ENCODE results near the gene SLC22A13. TPM values are rescaled to one million over a fixed set of nuclear protein-coding genes. Genes with fewer than 3 reads are reported as not detected.
"Not testable (repeated sequence)": the region's sequence is repeated elsewhere in the genome, so short reads cannot be mapped to it uniquely, and the experiment has no call there.

Gene SLC22A13
- total and polyA plus RNA-seq, 2 donors (not counting 3 experiments of a cell fraction or from before 2014, with no cell fraction given): 0.11 to 0.53 TPM

DNA sequence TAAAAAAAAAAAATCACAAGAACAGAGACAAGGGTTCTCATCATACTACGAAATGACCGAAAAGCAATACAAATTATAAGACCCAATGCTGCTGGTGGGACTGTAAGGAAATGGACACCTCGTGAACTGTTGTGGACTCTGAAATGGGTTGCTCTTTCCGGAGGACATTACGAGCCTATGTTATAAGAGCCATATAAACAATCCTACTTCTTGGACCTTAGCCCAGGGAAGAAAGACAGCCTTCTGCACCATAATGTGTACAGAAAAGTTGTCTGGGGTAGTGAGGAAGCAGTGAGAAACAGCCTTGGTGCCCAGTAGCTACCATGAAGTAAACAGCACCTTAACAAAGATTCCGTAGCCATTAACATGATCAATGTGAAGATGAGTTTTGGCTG lies 19.1 kb downstream of the SLC22A13 start:
- H3K4me3 ChIP-seq (replicated peaks in 1 of 3; ENCODE audit: insufficient read depth in 1 of 3, low read depth in 1 of 3, low read length in 3 of 3): no peak overlapping the region
- no peak overlapping the region for H3K27ac ChIP-seq (ENCODE audit: insufficient read depth, low read depth, low read length)
- no peaks in the 10 kb centered on the region for H3K4me1 ChIP-seq (ENCODE audit: control insufficient read depth, extremely low read depth, insufficient read depth, low read length)
- no peaks in the 10 kb centered on the region for H3K9me1 ChIP-seq (replicated peaks; ENCODE audit: control insufficient read depth, extremely low read depth, insufficient read depth, low read length)
- no peak overlapping the region for H3K4me2 ChIP-seq (ENCODE audit: insufficient read depth, low read length)
- H4K20me1 ChIP-seq (replicated peaks; ENCODE audit: control insufficient read depth, extremely low read depth, insufficient read depth, low read length): no peaks in the 10 kb centered on the region
- no peak overlapping the region for H3K9ac ChIP-seq (replicated peaks; ENCODE audit: extremely low read depth, insufficient read depth, low read length)
- BruUV-seq (replicated peaks): no TSS peak
- H3K9me3 ChIP-seq (replicated peaks; ENCODE audit: control insufficient read depth, insufficient read depth, low read length): no peaks in the 10 kb centered on the region
- dilution Hi-C loops (cut with MboI; ENCODE audit: extremely low pct_ligation_motif_present, low sequenced_read_pairs): no loop called here
- FAIRE-seq (no peak), DNase-seq (ENCODE audit: low read depth, low spot score) (no peak)
- intact Hi-C loops (cut with micrococcal nuclease): no loop called here
- TF ChIP-seq, protein P1, sequence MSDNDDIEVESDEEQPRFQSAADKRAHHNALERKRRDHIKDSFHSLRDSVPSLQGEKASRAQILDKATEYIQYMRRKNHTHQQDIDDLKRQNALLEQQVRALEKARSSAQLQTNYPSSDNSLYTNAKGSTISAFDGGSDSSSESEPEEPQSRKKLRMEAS (IDR thresholded peaks at IDR 0.05; ENCODE audit: insufficient read depth, insufficient read length): no peak
- TF ChIP-seq EZH2 (IDR thresholded peaks at IDR 0.05; ENCODE audit: borderline replicate concordance, low read depth, low read length, severe bottlenecking): no peak
- no peak for TF ChIP-seq MYC (IDR thresholded peaks at IDR 0.05; ENCODE audit: low read depth, low read length)
- no peak for TF ChIP-seq POLR2A (IDR thresholded peaks at IDR 0.05; ENCODE audit: low read depth, low read length)
- no peak for TF ChIP-seq GATA2 (IDR thresholded peaks at IDR 0.05; ENCODE audit: insufficient read depth, insufficient read length, low read depth, low read length)
- TF ChIP-seq CTCF (IDR thresholded peaks at IDR 0.05; ENCODE audit: extremely low read depth in 1 of 2, insufficient read depth in 1 of 2, low read depth in 1 of 2, low read length in 2 of 2): no peak
- no peak for TF ChIP-seq JUN (IDR thresholded peaks at IDR 0.05; ENCODE audit: borderline replicate concordance, insufficient read depth, insufficient read length, low read depth)
- TF ChIP-seq FOS (IDR thresholded peaks at IDR 0.05; ENCODE audit: borderline replicate concordance, insufficient read depth, low read length): no peak
- TF ChIP-seq POLR2AphosphoS5 (IDR thresholded peaks at IDR 0.05; ENCODE audit: insufficient read depth, low read depth, low read length): no peak
- CTCF ChIA-PET: no interaction called here
- no peaks in the 10 kb centered on the region for H3K36me3 ChIP-seq (ENCODE audit: control insufficient read depth in 2 of 2, extremely low read depth in 1 of 2, insufficient read depth in 2 of 2, low read length in 2 of 2)
- no peaks in the 10 kb centered on the region for H3K27me3 ChIP-seq (ENCODE audit: control insufficient read depth in 2 of 2, insufficient read depth in 2 of 2, low read length in 2 of 2)
- POLR2A ChIA-PET: no interaction called here
- no peaks in the 10 kb centered on the region for H3K79me2 ChIP-seq (ENCODE audit: control insufficient read depth, insufficient read depth, low read length)
- no peak overlapping the region for H2AFZ ChIP-seq (ENCODE audit: low read depth, low read length)

DNA sequence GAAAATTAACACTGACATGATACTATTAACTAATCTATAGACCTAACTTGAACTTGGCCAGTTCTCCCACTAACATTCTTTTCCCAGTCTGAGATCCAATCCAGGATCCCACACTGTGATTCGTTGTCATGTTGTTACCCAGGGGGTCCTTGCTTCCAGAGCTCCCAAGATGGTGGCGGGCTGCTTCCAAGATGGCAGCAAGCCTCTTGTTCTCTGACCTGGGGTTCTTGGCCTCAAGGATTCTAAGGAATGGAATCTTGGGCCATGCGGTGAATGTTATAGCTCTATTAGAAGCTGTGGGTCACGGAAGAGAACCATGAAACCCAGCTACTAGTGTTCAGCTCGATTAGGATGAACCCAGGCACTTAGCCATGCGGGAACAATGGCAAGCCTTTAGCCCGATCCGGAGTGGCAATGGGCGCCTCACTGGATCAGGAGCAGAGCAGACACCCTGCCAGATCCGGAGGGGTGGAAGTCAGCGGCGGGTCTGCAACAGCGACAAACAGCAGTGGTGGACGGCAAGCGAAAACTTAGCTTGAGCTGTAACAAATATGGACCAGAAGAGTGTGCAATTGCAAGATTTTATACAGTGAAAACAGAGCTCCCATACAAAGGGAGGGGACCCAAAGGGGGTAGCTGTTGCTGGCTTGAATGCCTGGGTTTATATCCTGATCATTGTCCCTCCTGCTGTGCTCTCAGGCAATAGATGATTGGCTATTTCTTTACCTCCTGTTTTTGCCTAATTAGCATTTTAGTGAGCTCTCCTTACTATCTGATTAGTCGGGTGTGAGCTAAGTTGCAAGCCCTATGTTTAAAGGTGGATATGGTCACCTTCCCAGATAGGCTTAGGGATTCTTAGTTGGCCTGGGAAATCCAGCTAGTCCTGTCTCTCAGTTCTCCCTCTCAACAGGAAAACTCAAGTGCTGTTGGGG lies 23.9 kb downstream of the SLC22A13 start:
- dilution Hi-C loops (cut with MboI; ENCODE audit: extremely low pct_ligation_motif_present, low sequenced_read_pairs); H3K4me3 ChIP-seq (replicated peaks in 1 of 3; ENCODE audit: insufficient read depth in 1 of 3, low read depth in 1 of 3, low read length in 3 of 3); H3K36me3 ChIP-seq (ENCODE audit: control insufficient read depth in 2 of 2, extremely low read depth in 1 of 2, insufficient read depth in 2 of 2, low read length in 2 of 2); DNase-seq (ENCODE audit: low read depth, low spot score); POLR2A ChIA-PET; BruUV-seq (replicated peaks); H3K79me2 ChIP-seq (ENCODE audit: control insufficient read depth, insufficient read depth, low read length); H3K4me1 ChIP-seq (ENCODE audit: control insufficient read depth, extremely low read depth, insufficient read depth, low read length); H3K9ac ChIP-seq (replicated peaks; ENCODE audit: extremely low read depth, insufficient read depth, low read length); H3K4me2 ChIP-seq (ENCODE audit: insufficient read depth, low read length); H4K20me1 ChIP-seq (replicated peaks; ENCODE audit: control insufficient read depth, extremely low read depth, insufficient read depth, low read length); H3K27me3 ChIP-seq (ENCODE audit: control insufficient read depth in 2 of 2, insufficient read depth in 2 of 2, low read length in 2 of 2); H2AFZ ChIP-seq (ENCODE audit: low read depth, low read length); H3K9me1 ChIP-seq (replicated peaks; ENCODE audit: control insufficient read depth, extremely low read depth, insufficient read depth, low read length); H3K9me3 ChIP-seq (replicated peaks; ENCODE audit: control insufficient read depth, insufficient read depth, low read length); intact Hi-C loops (cut with micrococcal nuclease); FAIRE-seq; H3K27ac ChIP-seq (ENCODE audit: insufficient read depth, low read depth, low read length): not testable (repeated sequence)
- CTCF ChIA-PET: interaction anchor here (0.8 to 2.4 kb wide), 2 partner anchors 9 to 57 kb away, joined by 3 to 16 read pairs; partner anchors contain the start of gene XYLB

Measured in endothelial cell of umbilical vein (primary cell).